Uterus (tissue), 4 donors: ENCODE measurements around the gene GRM8. TPM values are rescaled to one million over a fixed set of nuclear protein-coding genes. Genes with fewer than 3 reads are reported as not detected.

Experiments used
- DNase-seq, 2 donors: peaks; one replicate each; pipeline ENCODE4 v3.0.0-alpha.2; 2019 to 2020
- H3K27ac ChIP-seq, 2 donors: fragments of 200-600 bp; sonication (generic); 1 replicate in 1 of 2; 2 replicates in 1 of 2; pipeline ENCODE4 v1.5.1; 2016 to 2018
- H3K27me3 ChIP-seq, 2 donors: fragments of 200-600 bp; sonication (generic); one replicate each; pipeline ENCODE4 v1.5.1; 2018 to 2019; ENCODE audit warnings: control low read depth in 1 of 2
- H3K36me3 ChIP-seq, 2 donors: fragments of 200-600 bp; sonication (generic); one replicate each; pipeline ENCODE4 v1.5.1; 2019; ENCODE audit warnings: control low read depth in 1 of 2
- H3K4me1 ChIP-seq, 2 donors: fragments of 200-600 bp; sonication (generic); one replicate each; pipeline ENCODE4 v1.5.1; 2018 to 2019; ENCODE audit warnings: control low read depth in 1 of 2
- H3K4me3 ChIP-seq, 2 donors: fragments of 200-600 bp; sonication (generic); 1 replicate in 1 of 2; 2 replicates in 1 of 2; pipeline ENCODE4 v1.5.1; 2018 to 2019; ENCODE audit warnings: mild to moderate bottlenecking in 1 of 2
- H3K9me3 ChIP-seq, 2 donors: fragments of 200-600 bp; sonication (generic); one replicate each; pipeline ENCODE4 v1.5.1; 2019; ENCODE audit warnings: control low read depth in 1 of 2
- CTCF ChIP-seq, 4 experiments: fragments of 200-600 bp in 2 of 4; fragments of 450-650 bp in 2 of 4; sonication (generic) in 2 of 4; IDR thresholded peaks; one replicate each; pipeline ENCODE4 v1.5.1; 2016 to 2019; ENCODE audit warnings: antibody characterized with exemption in 4 of 4, mild to moderate bottlenecking in 2 of 4, moderate library complexity in 1 of 4
- POLR2A ChIP-seq, 2 donors: fragments of 450-650 bp; IDR thresholded peaks; one replicate each; pipeline ENCODE4 v1.6.1; 2016; ENCODE audit warnings: antibody characterized with exemption in 2 of 2, mild to moderate bottlenecking in 1 of 2, moderate library complexity in 1 of 2
- intact Hi-C: fragments of 100-400 bp; cut with DNase I; formaldehyde crosslinking; loops from one replicate; pipeline ENCODE4 v1.15.1; 2023; ENCODE audit warnings: low total_unique reads
- total RNA-seq, 4 donors: library from RNA; depleted of rRNA in 3 of 4; stranded (reverse); fragments of >200 nt in 3 of 4; gene quantifications; one replicate each; pipeline versions ENCODE4 v1.1.0 to v1.2.4, GENCODE V29; 2014 to 2023
- donor health status: DM: yes; HTN: yes; CAD: no.

GRM8 gene
- total RNA-seq, 4 donors from 2014 or later: 3.9 TPM; not detected in 3

DNA sequence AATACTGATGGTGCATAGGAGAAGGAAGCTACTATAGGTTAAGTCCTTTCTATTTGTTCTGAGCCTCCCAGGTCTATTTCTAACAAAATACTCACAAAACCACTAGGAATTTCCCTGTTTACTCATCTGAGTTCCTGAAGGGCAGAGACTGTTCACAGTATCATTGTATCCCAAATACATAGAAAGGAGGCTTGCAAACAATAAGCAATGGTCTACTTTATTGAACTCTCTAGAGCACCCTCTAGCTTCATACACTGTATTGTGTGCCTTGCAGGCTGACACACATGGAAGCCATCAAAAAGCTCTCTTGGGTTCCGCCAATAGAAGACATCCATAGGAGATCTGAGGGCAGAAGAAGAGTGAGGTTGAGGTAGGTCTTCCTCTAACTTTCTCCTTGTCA lies 826.1 kb downstream of the GRM8 start:
- H3K36me3 ChIP-seq: no peaks in the 10 kb centered on the region
- intact Hi-C loops: no loop called here

DNA sequence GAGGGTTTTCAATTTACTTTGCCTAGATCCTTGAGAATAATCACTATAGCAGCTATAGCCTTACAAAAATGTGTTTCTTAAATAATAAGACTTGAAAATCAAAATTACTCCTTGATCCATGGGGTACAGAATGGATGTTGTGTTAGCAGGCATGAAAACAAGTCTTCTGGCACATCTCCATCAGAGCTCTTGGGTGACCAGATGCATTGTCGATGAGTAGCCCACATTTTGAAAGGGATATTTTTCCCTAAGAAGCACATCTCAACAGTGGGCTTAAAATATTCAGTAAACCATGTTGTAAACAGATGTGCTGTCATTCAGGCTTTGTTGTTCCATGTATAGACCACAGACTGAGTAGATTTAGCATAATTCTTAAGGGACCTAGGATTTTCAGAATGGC lies 827.8 kb downstream of the GRM8 start:
- H3K36me3 ChIP-seq: no peaks in the 10 kb centered on the region
- H3K4me3 ChIP-seq: no peak overlapping the region
- H3K4me1 ChIP-seq: no peaks in the 10 kb centered on the region
- TF ChIP-seq CTCF (IDR thresholded peaks at IDR 0.05) (no peak), POLR2A (IDR thresholded peaks at IDR 0.05) (no peak)
- H3K9me3 ChIP-seq: no peaks in the 10 kb centered on the region
- H3K27me3 ChIP-seq: no peaks in the 10 kb centered on the region
- DNase-seq: no peak
- H3K27ac ChIP-seq: no peak overlapping the region
- intact Hi-C loops: no loop called here

More for the DNA sequence above, 826.1 kb downstream of the GRM8 start:
- H3K9me3 ChIP-seq: no peaks in the 10 kb centered on the region
- no peak overlapping the region for H3K27ac ChIP-seq
- TF ChIP-seq CTCF (IDR thresholded peaks at IDR 0.05): no peak
- H3K27me3 ChIP-seq: no peaks in the 10 kb centered on the region
- no peak overlapping the region for H3K4me3 ChIP-seq
- DNase-seq: no peak
- H3K4me1 ChIP-seq: no peaks in the 10 kb centered on the region

DNA sequence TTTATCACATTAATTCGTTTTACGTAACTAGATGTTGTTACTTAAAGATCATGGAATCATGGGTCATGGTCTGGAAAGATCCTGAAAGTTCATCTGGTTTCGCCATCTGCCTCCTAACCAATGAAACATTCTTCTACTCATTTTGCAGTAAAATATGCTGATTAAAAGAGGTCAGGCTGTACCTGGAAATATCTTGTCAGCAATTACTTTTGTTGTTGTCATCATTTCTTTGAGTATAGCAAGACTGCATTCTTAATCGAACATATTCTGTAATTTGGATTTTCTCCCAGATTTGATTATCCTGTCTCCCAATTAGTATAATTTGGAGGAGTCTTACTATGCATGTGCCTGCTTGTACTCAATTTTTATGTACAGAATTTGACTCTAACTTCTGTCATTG lies 833.7 kb downstream of the GRM8 start:
- Histone ChIP-seq H3K4me1 (no peaks in the 10 kb centered on the region), H3K27me3 (no peaks in the 10 kb centered on the region), H3K4me3 (no peak overlapping the region), H3K27ac (no peak overlapping the region), H3K9me3 (no peaks in the 10 kb centered on the region), H3K36me3 (no peaks in the 10 kb centered on the region)
- TF ChIP-seq POLR2A (IDR thresholded peaks at IDR 0.05): no peak
- no peak for TF ChIP-seq CTCF (IDR thresholded peaks at IDR 0.05)
- DNase-seq: no peak
- intact Hi-C loops: no loop called here

- Histone ChIP-seq H3K9me3 (no peaks in the 10 kb centered on the region), H3K4me3 (no peak overlapping the region), H3K4me1 (no peaks in the 10 kb centered on the region), H3K27me3 (no peaks in the 10 kb centered on the region), H3K27ac (no peak overlapping the region), H3K36me3 (no peaks in the 10 kb centered on the region)
- DNase-seq: no peak
- intact Hi-C loops: no loop called here
- no peak for TF ChIP-seq CTCF (IDR thresholded peaks at IDR 0.05)
- no peak for TF ChIP-seq POLR2A (IDR thresholded peaks at IDR 0.05)
These were observed 840.8 kb downstream of the GRM8 start for GRCh38 chr7:126411821-126412383.

DNA sequence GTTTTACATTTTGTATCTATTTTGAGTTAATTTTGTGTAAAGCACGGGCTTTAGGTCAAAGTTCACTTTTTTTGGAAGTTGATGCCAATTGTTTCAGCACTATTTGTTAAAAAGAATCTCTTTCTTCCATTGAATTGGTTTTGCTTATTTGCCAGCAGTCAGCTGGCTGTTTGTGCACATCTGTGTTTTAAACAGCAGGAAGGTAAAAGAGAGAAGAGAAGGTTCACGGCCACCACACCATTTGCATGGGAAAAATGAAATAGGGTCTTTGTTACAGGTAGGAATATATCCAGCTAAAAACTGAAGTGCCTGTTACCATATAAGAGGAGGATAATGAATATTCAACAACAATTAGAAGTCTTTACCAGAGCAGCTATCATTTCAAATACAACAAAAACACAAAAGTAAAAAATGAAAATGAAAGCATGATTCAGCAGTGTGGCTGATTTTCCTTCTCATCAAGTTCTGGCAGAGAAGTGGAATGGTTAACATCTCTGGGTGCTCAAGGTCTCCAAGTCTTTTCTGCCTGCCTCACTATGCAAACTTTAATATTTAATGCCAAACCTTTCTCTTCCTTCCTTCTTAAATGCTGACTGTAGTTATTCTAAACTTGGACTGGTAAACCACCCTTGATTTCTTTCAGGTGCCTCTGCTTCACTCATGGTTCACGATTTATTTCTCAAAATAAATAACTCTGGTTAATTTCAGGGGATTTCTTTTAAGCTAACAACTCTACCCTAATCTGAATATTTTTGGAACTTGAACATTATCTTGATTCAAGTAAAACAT lies 841.5 kb downstream of the GRM8 start:
- intact Hi-C loops: no loop called here
- no peak overlapping the region for H3K27ac ChIP-seq
- H3K9me3 ChIP-seq: no peaks in the 10 kb centered on the region
- no peaks in the 10 kb centered on the region for H3K27me3 ChIP-seq
- H3K4me3 ChIP-seq: no peak overlapping the region
- H3K4me1 ChIP-seq: no peaks in the 10 kb centered on the region
- TF ChIP-seq POLR2A (IDR thresholded peaks at IDR 0.05): no peak
- no peak for TF ChIP-seq CTCF (IDR thresholded peaks at IDR 0.05)
- no peaks in the 10 kb centered on the region for H3K36me3 ChIP-seq
- DNase-seq: no peak
